Neuron (in vitro differentiated cells): ENCODE measurements around the gene NFYC.
"Not testable (repeated sequence)": the region's sequence is repeated elsewhere in the genome, so short reads cannot be mapped to it uniquely, and the experiment has no call there.

Experiments used
- H2AFZ ChIP-seq: one replicate; pipeline ENCODE4 v1.6.1; 2013; ENCODE audit warnings: low read depth, mild to moderate bottlenecking, inconsistent platforms, low read length, moderate library complexity
- H3K27me3 ChIP-seq: one replicate; pipeline ENCODE4 v1.6.1; 2013; ENCODE audit warnings: low read length; ENCODE audit not compliant: insufficient read depth
- H3K36me3 ChIP-seq: one replicate; pipeline ENCODE4 v1.6.1; 2013; ENCODE audit warnings: low read length; ENCODE audit not compliant: insufficient read depth
- H3K4me1 ChIP-seq: one replicate; pipeline ENCODE4 v1.6.1; 2013; ENCODE audit warnings: low read length; ENCODE audit not compliant: insufficient read depth
- H3K4me3 ChIP-seq: 2 replicates; pipeline ENCODE4 v1.5.1; 2013; ENCODE audit warnings: mild to moderate bottlenecking, low read length, moderate library complexity
- H3K9me3 ChIP-seq: one replicate; pipeline ENCODE4 v1.6.1; 2013; ENCODE audit warnings: low read length

Gene NFYC

GRCh38 chr1:40702810-40703209 lies 11.3 kb downstream of the NFYC start:
- not testable (repeated sequence) for H3K4me1 ChIP-seq, H3K9me3 ChIP-seq, H3K4me3 ChIP-seq, H2AFZ ChIP-seq, H3K27me3 ChIP-seq, H3K36me3 ChIP-seq

- Histone ChIP-seq H3K4me3 (no peak overlapping the region), H3K27me3 (no peaks in the 10 kb centered on the region), H3K4me1 (peaks cover 9% of the 10 kb centered on the region), H3K36me3 (no peaks in the 10 kb centered on the region), H3K9me3 (no peaks in the 10 kb centered on the region), H2AFZ (no peak overlapping the region)
These were observed 11.8 kb downstream of the NFYC start for GRCh38 chr1:40703316-40703715.

- no peak overlapping the region for H2AFZ ChIP-seq
- H3K4me1 ChIP-seq: peaks cover 12% of the 10 kb centered on the region
- H3K9me3 ChIP-seq: no peaks in the 10 kb centered on the region
- no peak overlapping the region for H3K4me3 ChIP-seq
- no peaks in the 10 kb centered on the region for H3K27me3 ChIP-seq
- H3K36me3 ChIP-seq: no peaks in the 10 kb centered on the region
These were observed 13.6 kb downstream of the NFYC start for GRCh38 chr1:40704817-40705733.

GRCh38 chr1:40706626-40707025 lies 15.1 kb downstream of the NFYC start:
- no peaks in the 10 kb centered on the region for H3K36me3 ChIP-seq
- peaks cover 23% of the 10 kb centered on the region for H3K4me1 ChIP-seq
- no peaks in the 10 kb centered on the region for H3K27me3 ChIP-seq

GRCh38 chr1:40708750-40709099 lies 17.2 kb downstream of the NFYC start:
- H3K9me3 ChIP-seq: no peaks in the 10 kb centered on the region
- peak overlapping the region; percentile 84 for H3K4me3 ChIP-seq
- H3K4me1 ChIP-seq: peaks cover 31% of the 10 kb centered on the region
- H3K36me3 ChIP-seq: peaks cover 6% of the 10 kb centered on the region
- H3K27me3 ChIP-seq: no peaks in the 10 kb centered on the region
- peak overlapping the region; percentile 36 for H2AFZ ChIP-seq

More at GRCh38 chr1:40706626-40707025, 15.1 kb downstream of the NFYC start:
- no peaks in the 10 kb centered on the region for H3K9me3 ChIP-seq
- H3K4me3 ChIP-seq: no peak overlapping the region
- no peak overlapping the region for H2AFZ ChIP-seq

- H2AFZ ChIP-seq: peak overlapping the region; percentile 36
- H3K36me3 ChIP-seq: peaks cover 11% of the 10 kb centered on the region
- H3K9me3 ChIP-seq: no peaks in the 10 kb centered on the region
- no peaks in the 10 kb centered on the region for H3K27me3 ChIP-seq
- peaks cover 31% of the 10 kb centered on the region for H3K4me1 ChIP-seq
- H3K4me3 ChIP-seq: peak overlapping the region; percentile 84
These were observed 17.7 kb downstream of the NFYC start for GRCh38 chr1:40709100-40709801.

- no peaks in the 10 kb centered on the region for H3K27me3 ChIP-seq
- H3K4me1 ChIP-seq: peaks cover 31% of the 10 kb centered on the region
- peak overlapping the region; percentile 84 for H3K4me3 ChIP-seq
- no peaks in the 10 kb centered on the region for H3K9me3 ChIP-seq
- H3K36me3 ChIP-seq: peaks cover 11% of the 10 kb centered on the region
- H2AFZ ChIP-seq: no peak overlapping the region
These were observed 18.3 kb downstream of the NFYC start for GRCh38 chr1:40709802-40710278.

- Histone ChIP-seq H3K27me3 (no peaks in the 10 kb centered on the region), H3K4me1 (peaks cover 31% of the 10 kb centered on the region), H2AFZ (no peak overlapping the region), H3K9me3 (no peaks in the 10 kb centered on the region), H3K36me3 (peaks cover 15% of the 10 kb centered on the region), H3K4me3 (peak overlapping the region; percentile 84)
These were observed 19.2 kb downstream of the NFYC start for GRCh38 chr1:40710581-40711315.

GRCh38 chr1:40711465-40712404 lies 20.2 kb downstream of the NFYC start:
- Histone ChIP-seq H2AFZ (no peak overlapping the region), H3K27me3 (no peaks in the 10 kb centered on the region), H3K36me3 (peaks cover 20% of the 10 kb centered on the region), H3K9me3 (no peaks in the 10 kb centered on the region), H3K4me3 (peak overlapping the region; percentile 84), H3K4me1 (peaks cover 31% of the 10 kb centered on the region)

- H3K27me3 ChIP-seq: no peaks in the 10 kb centered on the region
- H3K4me1 ChIP-seq: peaks cover 30% of the 10 kb centered on the region
- no peaks in the 10 kb centered on the region for H3K9me3 ChIP-seq
- no peak overlapping the region for H3K4me3 ChIP-seq
- no peak overlapping the region for H2AFZ ChIP-seq
- H3K36me3 ChIP-seq: peaks cover 23% of the 10 kb centered on the region
These were observed 21.0 kb downstream of the NFYC start for GRCh38 chr1:40712405-40712944.

GRCh38 chr1:40712997-40713396 lies 21.5 kb downstream of the NFYC start:
- no peak overlapping the region for H3K4me3 ChIP-seq

GRCh38 chr1:40715491-40716059 lies 24.1 kb downstream of the NFYC start:
- Histone ChIP-seq H3K9me3 (no peaks in the 10 kb centered on the region), H3K27me3 (no peaks in the 10 kb centered on the region), H3K36me3 (peaks cover 27% of the 10 kb centered on the region), H2AFZ (no peak overlapping the region), H3K4me3 (no peak overlapping the region), H3K4me1 (peaks cover 18% of the 10 kb centered on the region)

More at GRCh38 chr1:40712997-40713396, 21.5 kb downstream of the NFYC start:
- Histone ChIP-seq H3K9me3 (no peaks in the 10 kb centered on the region), H3K36me3 (peaks cover 27% of the 10 kb centered on the region), H3K4me1 (peaks cover 25% of the 10 kb centered on the region), H2AFZ (no peak overlapping the region), H3K27me3 (no peaks in the 10 kb centered on the region)
